ENCODE results near the gene ZC3H10. TPM values are rescaled to one million over a fixed set of nuclear protein-coding genes. Genes with fewer than 3 reads are reported as not detected.

Gene ZC3H10
- total and polyA plus RNA-seq, 2 of the 13 experiments (the other 11 are each of a cell fraction or from before 2014, with no cell fraction given) = 0.70 to 2.3 TPM

DNA sequence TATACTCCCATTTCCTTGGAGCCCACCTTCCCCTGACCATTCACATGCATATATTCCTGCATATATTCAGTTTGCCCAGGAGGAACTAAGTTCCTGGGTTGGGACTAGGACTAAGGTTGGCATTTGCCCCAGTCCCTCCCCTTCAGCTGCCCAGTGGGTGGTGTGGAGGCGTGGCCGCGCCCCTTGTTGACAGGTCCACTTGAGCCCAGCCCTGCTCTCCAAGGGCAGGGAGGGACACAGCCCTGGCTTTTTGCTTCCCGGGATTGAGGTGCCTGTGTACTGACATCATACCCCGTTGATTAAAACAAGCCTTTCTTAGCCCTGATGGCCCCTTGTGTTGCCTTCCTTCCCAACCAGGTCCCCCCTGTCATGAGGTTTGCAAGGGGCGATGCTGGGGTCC lies 30.8 kb upstream of the ZC3H10 start:
- FAIRE-seq (no peak), DNase-seq (ENCODE audit: low spot score) (no peak), ATAC-seq (no peak)
- H2AFZ ChIP-seq (ENCODE audit: low read length) = no peak overlapping the region
- no peaks in the 10 kb centered on the region for H3K27me3 ChIP-seq (ENCODE audit: control insufficient read depth in 1 of 2, insufficient read depth in 2 of 2, low read length in 2 of 2)
- H3K4me2 ChIP-seq (ENCODE audit: low read depth, low read length) = no peak overlapping the region
- 93% methylated on average over 6 of the region's 6 CpGs for WGBS (ENCODE audit: low lambda C conversion rate)
- no TSS peak for BruUV-seq (replicated peaks)
- intact Hi-C loops (cut with micrococcal nuclease; ENCODE audit: unreplicated experiment) = no loop called here
- CTCF ChIA-PET (ENCODE audit: low intra/inter-chr PET ratio, low total read pairs) = no interaction called here
- POLR2A ChIA-PET = interaction anchor here (1.1 to 5.9 kb wide), 3 partner anchors 8 to 15 kb away, joined by 4 to 46 read pairs (median 5); partner anchors contain the start of gene PA2G4
- H3K27ac ChIP-seq (ENCODE audit: extremely low read length, insufficient read depth, low read length) = no peak overlapping the region
- H4K20me1 ChIP-seq (ENCODE audit: insufficient read depth, low read length) = peaks cover 16% of the 10 kb centered on the region
- no peaks in the 10 kb centered on the region for H3K9me3 ChIP-seq (ENCODE audit: low read length)
- H3K36me3 ChIP-seq (replicated peaks in 1 of 2; ENCODE audit: control insufficient read depth in 1 of 2, insufficient read depth in 2 of 2, low read length in 2 of 2) = peaks cover 29 to 66% of the 10 kb centered on the region in 2 experiments
- H3K9ac ChIP-seq (ENCODE audit: insufficient read depth, low read depth, low read length) = no peak overlapping the region
- no peak overlapping the region for H3K4me3 ChIP-seq (replicated peaks in 1 of 3; ENCODE audit: insufficient read depth in 1 of 3, low read depth in 2 of 3, low read length in 3 of 3)
- in situ Hi-C loops (cut with HindIII; ENCODE audit: extremely low pct_ligation_motif_present, low pct_unique_long_range_greater_than_20kb) = no loop called here
- H3K79me2 ChIP-seq (ENCODE audit: insufficient read depth, low read length) = peaks cover 25% of the 10 kb centered on the region
- H3K4me1 ChIP-seq (ENCODE audit: insufficient read depth, low read length) = peaks cover 51% of the 10 kb centered on the region
- no peak for TF ChIP-seq ZNF496 (CRISPR knock-in tag; IDR thresholded peaks at IDR 0.05; ENCODE audit: insufficient replicate concordance)
- TF ChIP-seq ARID2 (CRISPR knock-in tag; IDR thresholded peaks at IDR 0.05; ENCODE audit: borderline replicate concordance) = no peak
- 0 out of 2 replicates have a peak, but pooled peaks have one; percentile 22 for TF ChIP-seq SAP130 (CRISPR knock-in tag; IDR thresholded peaks at IDR 0.05; ENCODE audit: low read depth)
- TF ChIP-seq ZFP90 (CRISPR knock-in tag; IDR thresholded peaks at IDR 0.05; ENCODE audit: borderline replicate concordance) = no peak
- peak; percentile 52; the same call in 1 of the 2 replicates for TF ChIP-seq RBFOX2 (IDR thresholded peaks at IDR 0.05; ENCODE audit: low read depth, low read length)
- no peak for TF ChIP-seq FOXO4 (CRISPR knock-in tag; conservative IDR thresholded peaks at IDR 0.05)
- TF ChIP-seq LCORL (IDR thresholded peaks at IDR 0.05) = no peak
- TF ChIP-seq LCORL (CRISPR knock-in tag; IDR thresholded peaks at IDR 0.05) = no peak
- TF ChIP-seq ZSCAN22 (CRISPR knock-in tag; IDR thresholded peaks at IDR 0.05) = no peak
- no peak for TF ChIP-seq ZNF644 (CRISPR knock-in tag; IDR thresholded peaks at IDR 0.05; ENCODE audit: low read depth)
- TF ChIP-seq HDAC1 (CRISPR knock-in tag; IDR thresholded peaks at IDR 0.05) = no peak
- TF ChIP-seq EZH2 (conservative IDR thresholded peaks at IDR 0.05; ENCODE audit: low read depth, low read length) = no peak
- TF ChIP-seq AGO2 (optimal IDR thresholded peaks at IDR 0.05; ENCODE audit: low read depth, low read length) = peak; percentile 64
- TF ChIP-seq ADNP (CRISPR knock-in tag; IDR thresholded peaks at IDR 0.05) = no peak
- no peak for TF ChIP-seq ZNF777 (CRISPR knock-in tag; IDR thresholded peaks at IDR 0.05)
- no peak for TF ChIP-seq NAIF1 (CRISPR knock-in tag; IDR thresholded peaks at IDR 0.05; ENCODE audit: borderline replicate concordance)
- TF ChIP-seq KLF13 (CRISPR knock-in tag; IDR thresholded peaks at IDR 0.05) = no peak
- no peak for TF ChIP-seq GTF3A (CRISPR knock-in tag; conservative IDR thresholded peaks at IDR 0.05)
- TF ChIP-seq, protein P1, sequence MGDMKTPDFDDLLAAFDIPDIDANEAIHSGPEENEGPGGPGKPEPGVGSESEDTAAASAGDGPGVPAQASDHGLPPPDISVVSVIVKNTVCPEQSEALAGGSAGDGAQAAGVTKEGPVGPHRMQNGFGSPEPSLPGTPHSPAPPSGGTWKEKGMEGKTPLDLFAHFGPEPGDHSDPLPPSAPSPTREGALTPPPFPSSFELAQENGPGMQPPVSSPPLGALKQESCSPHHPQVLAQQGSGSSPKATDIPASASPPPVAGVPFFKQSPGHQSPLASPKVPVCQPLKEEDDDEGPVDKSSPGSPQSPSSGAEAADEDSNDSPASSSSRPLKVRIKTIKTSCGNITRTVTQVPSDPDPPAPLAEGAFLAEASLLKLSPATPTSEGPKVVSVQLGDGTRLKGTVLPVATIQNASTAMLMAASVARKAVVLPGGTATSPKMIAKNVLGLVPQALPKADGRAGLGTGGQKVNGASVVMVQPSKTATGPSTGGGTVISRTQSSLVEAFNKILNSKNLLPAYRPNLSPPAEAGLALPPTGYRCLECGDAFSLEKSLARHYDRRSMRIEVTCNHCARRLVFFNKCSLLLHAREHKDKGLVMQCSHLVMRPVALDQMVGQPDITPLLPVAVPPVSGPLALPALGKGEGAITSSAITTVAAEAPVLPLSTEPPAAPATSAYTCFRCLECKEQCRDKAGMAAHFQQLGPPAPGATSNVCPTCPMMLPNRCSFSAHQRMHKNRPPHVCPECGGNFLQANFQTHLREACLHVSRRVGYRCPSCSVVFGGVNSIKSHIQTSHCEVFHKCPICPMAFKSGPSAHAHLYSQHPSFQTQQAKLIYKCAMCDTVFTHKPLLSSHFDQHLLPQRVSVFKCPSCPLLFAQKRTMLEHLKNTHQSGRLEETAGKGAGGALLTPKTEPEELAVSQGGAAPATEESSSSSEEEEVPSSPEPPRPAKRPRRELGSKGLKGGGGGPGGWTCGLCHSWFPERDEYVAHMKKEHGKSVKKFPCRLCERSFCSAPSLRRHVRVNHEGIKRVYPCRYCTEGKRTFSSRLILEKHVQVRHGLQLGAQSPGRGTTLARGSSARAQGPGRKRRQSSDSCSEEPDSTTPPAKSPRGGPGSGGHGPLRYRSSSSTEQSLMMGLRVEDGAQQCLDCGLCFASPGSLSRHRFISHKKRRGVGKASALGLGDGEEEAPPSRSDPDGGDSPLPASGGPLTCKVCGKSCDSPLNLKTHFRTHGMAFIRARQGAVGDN (CRISPR knock-in tag; IDR thresholded peaks at IDR 0.05) = peak; percentile 46
- TF ChIP-seq JUND (CRISPR knock-in tag; IDR thresholded peaks at IDR 0.05) = no peak
- 0 out of 2 replicates have a peak, but pooled peaks have one; percentile 4 for TF ChIP-seq POLR2G (IDR thresholded peaks at IDR 0.05; ENCODE audit: low read depth, low read length)
- TF ChIP-seq ZNF30 (CRISPR knock-in tag; IDR thresholded peaks at IDR 0.05) = no peak
- no peak for TF ChIP-seq ZNF441 (CRISPR knock-in tag; IDR thresholded peaks at IDR 0.05; ENCODE audit: borderline replicate concordance)

Data from HepG2 (cell line).